OCI-LY1 (cell line): ENCODE data around the gene RBM46.

Source experiments
- H2AFZ ChIP-seq: fragments of 200-600 bp; sonication (generic), shearing (Covaris generic); 2 replicates; pipeline ENCODE4 v1.6.0; 2014; ENCODE audit warnings: antibody characterized with exemption, mild to moderate bottlenecking, low read length
- H3F3A ChIP-seq: fragments of 200-600 bp; sonication (generic), shearing (Covaris generic); 2 replicates; pipeline ENCODE4 v1.6.0; 2014; ENCODE audit warnings: mild to moderate bottlenecking, antibody characterized with exemption, low read length, moderate library complexity; ENCODE audit not compliant: insufficient read depth
- H3K27ac ChIP-seq: fragments of 200-600 bp; sonication (generic); 2 replicates; pipeline ENCODE4 v1.5.1; 2014; ENCODE audit warnings: low read length, mixed run types, mild to moderate bottlenecking, low read depth; ENCODE audit not compliant: poor library complexity, severe bottlenecking
- H3K27me3 ChIP-seq: fragments of 200-600 bp; sonication (generic); 2 replicates; pipeline ENCODE4 v1.6.0; 2014; ENCODE audit warnings: antibody characterized with exemption, mild to moderate bottlenecking, low read length, moderate library complexity; ENCODE audit not compliant: insufficient read depth
- H3K36me3 ChIP-seq: fragments of 200-600 bp; sonication (generic); 2 replicates; pipeline ENCODE4 v1.6.1; 2014; ENCODE audit warnings: mild to moderate bottlenecking, antibody characterized with exemption, low read length, moderate library complexity, mixed read lengths; ENCODE audit not compliant: insufficient read depth
- H3K4me1 ChIP-seq: fragments of 200-600 bp; sonication (generic); 2 replicates; pipeline ENCODE4 v1.5.1; 2014; ENCODE audit warnings: mild to moderate bottlenecking, low read length, moderate library complexity; ENCODE audit not compliant: insufficient read depth, severe bottlenecking
- H3K4me2 ChIP-seq: fragments of 200-600 bp; sonication (generic), shearing (Covaris generic); 2 replicates; pipeline ENCODE4 v1.6.1; 2014; ENCODE audit warnings: low read length
- H3K4me3 ChIP-seq: fragments of 200-600 bp; sonication (generic); 2 replicates; pipeline ENCODE4 v1.5.1; 2014; ENCODE audit warnings: low read length, low read depth, mild to moderate bottlenecking, mixed read lengths; ENCODE audit not compliant: poor library complexity, severe bottlenecking
- H3K79me2 ChIP-seq: fragments of 200-600 bp; shearing (Covaris generic); 2 replicates; pipeline ENCODE4 v1.6.1; 2016; ENCODE audit warnings: mixed run types, low read length, mixed read lengths; ENCODE audit not compliant: insufficient read depth
- H3K9ac ChIP-seq: fragments of 200-600 bp; sonication (generic), shearing (Covaris generic); 2 replicates; pipeline ENCODE4 v1.6.1; 2014; ENCODE audit warnings: mild to moderate bottlenecking, low read length, mixed read lengths
- H3K9me2 ChIP-seq: fragments of 200-600 bp; sonication (generic), shearing (Covaris generic); 2 replicates; pipeline ENCODE4 v1.6.1; 2014; ENCODE audit warnings: low read depth, mild to moderate bottlenecking, low read length, mixed read lengths
- H3K9me3 ChIP-seq: fragments of 200-600 bp; shearing (Covaris generic); 2 replicates; pipeline ENCODE4 v1.6.1; 2014; ENCODE audit warnings: low read length, mixed read lengths
- H4K20me1 ChIP-seq: fragments of 200-600 bp; sonication (generic), shearing (Covaris generic); 2 replicates; pipeline ENCODE4 v1.6.0; 2016; ENCODE audit warnings: mild to moderate bottlenecking, low read length; ENCODE audit not compliant: insufficient read depth
- EZH2 ChIP-seq: fragments of 200-600 bp; sonication (generic), shearing (Covaris generic); IDR thresholded peaks from 2 replicates; pipeline ENCODE4 v1.8.0; 2017; ENCODE audit warnings: borderline replicate concordance, mixed run types, mild to moderate bottlenecking, antibody characterized with exemption, low read length, moderate library complexity, mixed read lengths
- TF ChIP-seq, protein P1 (sequence below): fragments of 200-600 bp; sonication (generic), shearing (Covaris generic); IDR thresholded peaks from 2 replicates; pipeline ENCODE4 v1.5.1; 2017; ENCODE audit warnings: mild to moderate bottlenecking, antibody characterized with exemption, low read length, moderate library complexity, mixed read lengths

RBM46 gene

DNA sequence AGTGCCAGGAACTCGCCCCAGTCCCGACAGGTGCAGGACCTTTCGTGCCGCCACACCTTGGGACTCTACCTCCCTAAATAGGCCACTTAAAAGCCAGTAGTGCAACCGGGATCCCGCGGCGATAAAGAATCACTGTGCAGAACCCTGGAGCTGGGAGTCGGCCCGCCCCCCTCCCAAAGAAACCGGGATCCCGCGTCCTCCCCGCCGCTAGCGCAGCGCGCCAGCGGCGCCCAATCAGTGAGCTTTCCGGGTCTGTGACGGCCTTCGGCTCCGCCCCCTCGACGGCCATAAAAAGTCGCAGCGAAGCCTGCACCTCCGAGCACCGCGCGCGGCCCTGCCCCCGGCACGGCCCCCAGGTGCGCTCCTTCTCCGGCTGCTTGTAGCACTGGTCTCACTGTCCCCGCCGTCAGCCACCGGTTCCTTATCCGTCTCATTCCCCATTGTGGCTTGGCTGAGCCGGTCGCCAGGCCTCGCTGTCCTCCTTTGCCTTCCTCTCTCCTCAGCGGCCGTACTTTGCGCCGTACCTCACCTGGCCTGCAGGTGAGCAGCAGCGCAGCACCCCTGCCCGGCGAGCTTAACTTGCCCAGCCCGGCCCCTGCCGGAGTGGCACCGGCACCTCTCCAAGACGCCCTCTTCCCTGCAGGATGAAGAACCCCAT, 37.3 kb upstream of the RBM46 start, which contains the start of gene LRAT:
LRAT (plus strand) TSS at position 318 of the 658 bp plus-strand sequence; CDS start at position 645, 327 bp downstream.
- no peaks in the 10 kb centered on the region for H3K27me3 ChIP-seq
- H2AFZ ChIP-seq: no peak within 1 kb of the TSS
- H3K36me3 ChIP-seq: no peaks in the 10 kb centered on the region
- no peaks in the 10 kb centered on the region for H4K20me1 ChIP-seq
- H3K9ac ChIP-seq: no peak within 1 kb of the TSS
- H3K9me3 ChIP-seq: no peaks in the 10 kb centered on the region
- no peaks in the 10 kb centered on the region for H3K79me2 ChIP-seq
- TF ChIP-seq, protein P1, sequence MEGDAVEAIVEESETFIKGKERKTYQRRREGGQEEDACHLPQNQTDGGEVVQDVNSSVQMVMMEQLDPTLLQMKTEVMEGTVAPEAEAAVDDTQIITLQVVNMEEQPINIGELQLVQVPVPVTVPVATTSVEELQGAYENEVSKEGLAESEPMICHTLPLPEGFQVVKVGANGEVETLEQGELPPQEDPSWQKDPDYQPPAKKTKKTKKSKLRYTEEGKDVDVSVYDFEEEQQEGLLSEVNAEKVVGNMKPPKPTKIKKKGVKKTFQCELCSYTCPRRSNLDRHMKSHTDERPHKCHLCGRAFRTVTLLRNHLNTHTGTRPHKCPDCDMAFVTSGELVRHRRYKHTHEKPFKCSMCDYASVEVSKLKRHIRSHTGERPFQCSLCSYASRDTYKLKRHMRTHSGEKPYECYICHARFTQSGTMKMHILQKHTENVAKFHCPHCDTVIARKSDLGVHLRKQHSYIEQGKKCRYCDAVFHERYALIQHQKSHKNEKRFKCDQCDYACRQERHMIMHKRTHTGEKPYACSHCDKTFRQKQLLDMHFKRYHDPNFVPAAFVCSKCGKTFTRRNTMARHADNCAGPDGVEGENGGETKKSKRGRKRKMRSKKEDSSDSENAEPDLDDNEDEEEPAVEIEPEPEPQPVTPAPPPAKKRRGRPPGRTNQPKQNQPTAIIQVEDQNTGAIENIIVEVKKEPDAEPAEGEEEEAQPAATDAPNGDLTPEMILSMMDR: no peak
- no peak for TF ChIP-seq EZH2
- H3K27ac ChIP-seq: no peak within 1 kb of the TSS
- H3K4me1 ChIP-seq: no peaks in the 10 kb centered on the region
- no peak within 1 kb of the TSS for H3K4me3 ChIP-seq
- H3F3A ChIP-seq: no peaks in the 10 kb centered on the region
- H3K4me2 ChIP-seq: no peak within 1 kb of the TSS
- H3K9me2 ChIP-seq: no peaks in the 10 kb centered on the region

DNA sequence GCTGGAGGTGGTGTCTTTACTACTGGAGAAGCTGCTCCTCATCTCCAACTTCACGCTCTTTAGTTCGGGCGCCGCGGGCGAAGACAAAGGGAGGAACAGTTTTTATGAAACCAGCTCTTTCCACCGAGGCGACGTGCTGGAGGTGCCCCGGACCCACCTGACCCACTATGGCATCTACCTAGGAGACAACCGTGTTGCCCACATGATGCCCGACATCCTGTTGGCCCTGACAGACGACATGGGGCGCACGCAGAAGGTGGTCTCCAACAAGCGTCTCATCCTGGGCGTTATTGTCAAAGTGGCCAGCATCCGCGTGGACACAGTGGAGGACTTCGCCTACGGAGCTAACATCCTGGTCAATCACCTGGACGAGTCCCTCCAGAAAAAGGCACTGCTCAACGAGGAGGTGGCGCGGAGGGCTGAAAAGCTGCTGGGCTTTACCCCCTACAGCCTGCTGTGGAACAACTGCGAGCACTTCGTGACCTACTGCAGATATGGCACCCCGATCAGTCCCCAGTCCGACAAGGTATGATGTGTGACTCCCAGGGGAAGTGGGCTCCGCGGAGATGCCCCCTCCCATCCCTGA, 36.6 kb upstream of the RBM46 start:
- Histone ChIP-seq H3K79me2 (no peaks in the 10 kb centered on the region), H3K4me3 (no peak overlapping the region), H3K9ac (no peak overlapping the region), H3K36me3 (no peaks in the 10 kb centered on the region), H3K9me2 (no peaks in the 10 kb centered on the region), H3K4me1 (no peaks in the 10 kb centered on the region), H3F3A (no peaks in the 10 kb centered on the region), H3K9me3 (no peaks in the 10 kb centered on the region), H3K27me3 (no peaks in the 10 kb centered on the region), H3K27ac (no peak overlapping the region), H2AFZ (no peak overlapping the region), H4K20me1 (no peaks in the 10 kb centered on the region), H3K4me2 (no peak overlapping the region)
- no peak for TF ChIP-seq EZH2
- TF ChIP-seq, protein P1: no peak

DNA sequence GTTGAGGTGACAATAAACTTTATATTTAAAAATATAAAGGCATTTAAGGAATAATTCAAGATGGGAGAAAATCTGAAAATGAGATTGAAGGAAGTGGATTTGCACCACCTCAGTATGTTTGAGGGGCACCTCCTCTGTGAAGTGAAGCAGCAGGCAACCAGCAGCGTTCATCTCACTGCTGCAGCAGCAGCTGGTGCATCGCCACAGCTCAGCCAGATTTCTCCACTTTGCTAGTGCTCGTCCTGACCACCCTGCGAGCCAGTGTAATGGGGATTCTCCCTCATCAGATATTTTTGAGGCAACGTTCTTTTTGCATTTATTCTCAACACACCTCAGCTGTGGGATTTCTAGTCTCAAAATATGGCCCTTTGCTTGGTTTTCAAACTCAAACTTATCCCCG, 23.4 kb upstream of the RBM46 start:
- no peaks in the 10 kb centered on the region for H3K27me3 ChIP-seq
- no peak overlapping the region for H3K27ac ChIP-seq
- H3F3A ChIP-seq: no peaks in the 10 kb centered on the region
- no peak overlapping the region for H3K9ac ChIP-seq
- no peak overlapping the region for H3K4me2 ChIP-seq
- H3K79me2 ChIP-seq: no peaks in the 10 kb centered on the region
- no peak for TF ChIP-seq EZH2
- TF ChIP-seq, protein P1: no peak
- H3K9me3 ChIP-seq: no peaks in the 10 kb centered on the region
- H3K4me3 ChIP-seq: no peak overlapping the region
- H3K9me2 ChIP-seq: no peaks in the 10 kb centered on the region
- H4K20me1 ChIP-seq: no peaks in the 10 kb centered on the region
- H3K4me1 ChIP-seq: no peaks in the 10 kb centered on the region
- H2AFZ ChIP-seq: no peak overlapping the region
- no peaks in the 10 kb centered on the region for H3K36me3 ChIP-seq
